GM19372 (cell line): ENCODE measurements around the gene IL32.

ENCODE experiments used
- ATAC-seq: cut with Tn5 transposase; IDR thresholded peaks from one replicate; pipeline ENCODE4 v1.9.1; 2021; ENCODE audit warnings: mild to moderate bottlenecking, low read depth, moderate library complexity; ENCODE audit not compliant: unreplicated experiment

IL32 gene

DNA sequence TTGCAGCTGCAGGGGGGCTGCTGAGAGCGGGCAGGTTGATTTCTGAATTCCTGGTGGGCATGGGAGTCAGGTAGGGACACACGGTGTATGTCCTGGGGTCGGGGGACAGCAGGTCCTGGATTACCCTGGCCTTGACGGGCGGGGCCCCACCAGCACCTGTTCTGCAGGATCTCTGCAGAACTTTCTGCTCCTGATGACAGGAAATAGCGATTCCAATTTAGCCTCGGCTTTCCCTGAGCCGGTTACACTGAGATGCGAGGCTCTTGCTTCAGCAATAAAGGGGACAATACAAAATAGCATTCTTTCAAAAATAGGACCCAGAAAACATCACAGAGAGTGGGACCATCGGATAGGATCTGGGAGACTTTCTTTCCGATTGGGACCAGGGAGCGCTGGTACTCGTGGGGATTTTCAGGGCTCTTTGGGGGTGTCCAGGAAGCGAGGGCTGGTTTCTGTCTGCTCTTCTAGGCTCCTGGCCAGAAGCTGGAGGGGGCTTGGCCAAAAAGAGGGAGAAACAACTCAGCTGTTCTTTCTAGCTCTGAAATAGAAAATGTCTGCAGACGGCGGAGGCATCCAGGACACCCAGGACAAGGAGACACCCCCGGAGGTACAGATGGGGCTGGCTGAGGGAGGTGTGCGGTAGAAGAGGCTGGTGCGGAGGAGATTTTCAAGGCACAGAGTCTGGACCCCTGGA, 47.6 kb downstream of the IL32 start:
- no peak for ATAC-seq

DNA sequence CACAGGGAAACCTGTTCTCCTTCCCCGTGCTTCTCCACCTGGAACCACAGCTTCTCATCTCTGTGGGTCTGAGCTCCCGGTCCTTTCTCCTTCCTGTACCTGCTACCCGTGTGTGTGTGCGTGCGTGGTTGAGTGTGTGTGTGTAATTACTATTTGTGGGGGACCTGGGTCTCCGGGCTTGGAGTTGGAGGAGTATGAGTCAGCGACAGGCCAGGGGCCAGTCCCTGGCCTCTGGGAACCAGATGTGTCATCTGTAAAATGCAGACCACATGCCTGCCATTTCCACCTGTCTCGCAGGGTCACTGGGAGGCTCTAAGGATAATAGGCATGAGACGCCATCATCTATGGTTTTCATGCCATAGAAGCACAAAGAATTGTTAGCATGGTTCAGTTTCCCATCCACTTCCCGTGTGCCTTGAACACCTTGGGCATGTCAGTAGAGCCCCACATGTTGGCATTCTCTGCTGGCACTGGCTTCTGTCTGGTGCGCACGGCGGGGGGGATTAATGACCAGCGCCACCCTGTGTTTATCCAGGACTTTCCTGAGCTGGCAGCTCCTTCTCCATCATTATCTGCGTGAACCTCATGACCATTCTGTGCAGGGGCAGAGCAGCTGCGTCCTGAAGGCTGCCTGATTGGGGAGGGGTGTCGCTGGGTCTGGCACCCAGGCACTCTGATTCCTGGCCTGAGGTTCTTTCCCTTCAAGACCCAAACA, 48.5 kb downstream of the IL32 start:
- no peak for ATAC-seq

DNA sequence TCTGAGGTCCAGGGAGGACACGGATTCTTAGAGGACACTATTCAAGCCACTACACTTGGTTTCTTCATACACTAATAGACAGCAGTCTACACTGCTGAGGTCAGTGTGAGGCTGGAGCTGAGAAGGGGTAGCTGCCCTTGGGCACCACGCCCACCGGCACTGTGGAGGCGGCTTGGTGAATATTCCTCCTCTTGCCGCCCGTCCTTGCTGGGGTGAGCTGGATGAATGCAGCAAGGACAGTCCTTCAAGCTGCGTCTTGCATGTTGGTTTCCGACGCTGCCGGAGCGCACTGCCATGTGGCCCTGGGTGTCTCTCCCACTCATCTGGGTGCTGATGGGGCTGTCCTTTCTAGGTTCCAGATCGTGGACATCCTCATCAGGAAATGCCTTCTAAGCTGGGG, 49.6 kb downstream of the IL32 start:
- ATAC-seq, result no peak

DNA sequence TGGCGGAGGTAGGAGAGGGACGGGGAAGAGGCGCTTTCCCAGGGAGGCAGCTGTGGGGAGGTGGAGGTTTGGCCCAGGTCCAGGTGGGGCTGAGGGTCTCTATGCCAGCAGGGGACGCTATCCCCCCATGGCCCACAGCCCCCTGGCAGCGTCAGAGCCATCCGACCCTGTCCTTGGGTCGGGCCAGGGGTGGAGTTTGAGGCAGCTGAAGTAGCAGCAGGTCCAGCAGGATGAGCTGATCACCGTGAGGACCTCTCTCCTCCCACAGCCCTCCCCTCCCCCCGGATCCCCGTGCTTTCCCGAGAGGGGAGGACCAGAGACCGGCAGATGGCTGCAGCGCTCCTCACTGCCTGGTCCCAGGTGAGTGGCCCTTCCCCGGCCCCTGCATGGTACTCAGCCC, 50.1 kb downstream of the IL32 start:
- no peak for ATAC-seq

DNA sequence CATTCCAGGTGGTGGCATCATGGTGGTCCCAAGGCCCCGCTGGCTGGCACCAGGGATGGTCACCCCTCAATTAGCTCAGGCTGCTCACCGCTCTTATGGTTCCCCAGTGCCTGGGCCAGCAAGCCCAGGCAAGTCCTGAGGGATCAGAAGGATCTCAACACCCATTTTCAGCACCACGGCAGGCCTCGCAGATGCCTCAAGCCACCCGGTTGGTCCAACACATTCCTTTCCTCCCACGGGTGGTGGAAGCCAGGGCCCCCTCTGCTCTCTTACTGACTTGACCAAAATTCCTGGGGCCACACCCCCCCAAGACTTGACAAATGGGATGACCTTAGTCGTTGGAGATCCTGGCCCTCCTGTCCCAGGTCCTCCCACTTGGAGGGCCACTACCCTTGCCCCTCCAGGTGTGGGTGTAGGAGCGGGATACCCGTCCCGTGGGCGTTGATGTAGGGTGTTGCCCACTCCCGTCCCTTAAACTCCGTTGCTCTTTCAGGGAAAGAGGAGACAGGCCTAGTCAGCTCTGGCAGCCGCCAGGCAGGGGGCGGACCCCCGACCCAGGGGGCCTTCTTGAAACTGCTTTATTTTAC, 52.9 kb downstream of the IL32 start:
- ATAC-seq, result no peak

DNA sequence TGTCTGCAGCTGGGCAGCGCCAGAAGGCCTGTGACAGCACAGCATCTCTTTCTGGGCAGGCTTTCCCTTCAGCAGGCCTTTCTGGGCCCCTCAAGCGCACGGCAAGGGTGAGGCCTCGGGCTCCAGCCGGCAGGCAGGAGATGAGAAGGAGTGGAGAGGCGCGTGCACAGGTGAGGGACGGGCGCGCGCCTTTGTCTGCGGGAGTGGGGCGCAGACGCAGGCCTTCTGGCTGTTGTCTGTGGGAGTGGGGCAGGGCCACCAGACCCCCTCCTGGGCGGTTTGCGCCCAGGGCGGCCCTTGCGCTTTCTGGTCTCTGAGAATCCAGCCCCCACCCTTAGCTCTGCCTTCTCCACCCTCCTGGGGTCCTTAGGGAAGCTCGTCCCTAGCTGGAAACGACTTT, 53.4 kb downstream of the IL32 start:
- ATAC-seq, result no peak
